ENCODE results near the gene AKR1C1.
"Not testable (repeated sequence)": the region's sequence is repeated elsewhere in the genome, so short reads cannot be mapped to it uniquely, and the experiment has no call there.

Gene AKR1C1

GRCh38 chr10:4947635-4948596 lies 15.3 kb upstream of the AKR1C1 start:
- DNase-seq = no peak

- not testable (repeated sequence) for DNase-seq
These were observed 11.6 kb upstream of the AKR1C1 start for GRCh38 chr10:4951512-4952162.

- no peak for DNase-seq
These were observed 9.8 kb upstream of the AKR1C1 start for GRCh38 chr10:4953405-4953804.

- not testable (repeated sequence) for DNase-seq
These were observed 7.1 kb upstream of the AKR1C1 start for GRCh38 chr10:4956088-4956487.

GRCh38 chr10:4956955-4957645 lies 6.1 kb upstream of the AKR1C1 start:
- DNase-seq = not testable (repeated sequence)

- DNase-seq = not testable (repeated sequence)
These were observed 1.7 kb upstream of the AKR1C1 start for GRCh38 chr10:4961558-4961957.

GRCh38 chr10:4962308-4962707 lies 907 bp upstream of the AKR1C1 start:
- DNase-seq = not testable (repeated sequence)

GRCh38 chr10:4963815-4964154 lies 570 bp downstream of the AKR1C1 start:
- DNase-seq = not testable (repeated sequence)

GRCh38 chr10:4965763-4966162 lies 2.5 kb downstream of the AKR1C1 start:
- DNase-seq = not testable (repeated sequence)

GRCh38 chr10:4967189-4967588 lies 4.0 kb downstream of the AKR1C1 start:
- not testable (repeated sequence) for DNase-seq

- DNase-seq = not testable (repeated sequence)
These were observed 6.1 kb downstream of the AKR1C1 start for GRCh38 chr10:4969289-4969688.

GRCh38 chr10:4970362-4970761 lies 7.1 kb downstream of the AKR1C1 start:
- DNase-seq = not testable (repeated sequence)

- not testable (repeated sequence) for DNase-seq
These were observed 9.3 kb downstream of the AKR1C1 start for GRCh38 chr10:4972369-4973142.

- not testable (repeated sequence) for DNase-seq
These were observed 10.1 kb downstream of the AKR1C1 start for GRCh38 chr10:4973294-4973693.

- DNase-seq = not testable (repeated sequence)
These were observed 11.2 kb downstream of the AKR1C1 start for GRCh38 chr10:4974400-4974799.

- no peak for DNase-seq
These were observed 13.8 kb downstream of the AKR1C1 start for GRCh38 chr10:4977025-4977424.

- DNase-seq = no peak
These were observed 15.7 kb downstream of the AKR1C1 start for GRCh38 chr10:4978870-4979269.

GRCh38 chr10:4980793-4981192 lies 17.6 kb downstream of the AKR1C1 start:
- DNase-seq = no peak

GRCh38 chr10:4981722-4982471 lies 18.7 kb downstream of the AKR1C1 start:
- DNase-seq = no peak

GRCh38 chr10:4982764-4983226 lies 19.6 kb downstream of the AKR1C1 start:
- DNase-seq = no peak

- no peak for DNase-seq
These were observed 20.5 kb downstream of the AKR1C1 start for GRCh38 chr10:4983615-4984216.
